Measurements from ENCODE around the gene NFE2L2.
"Not testable (repeated sequence)": the region's sequence is repeated elsewhere in the genome, so short reads cannot be mapped to it uniquely, and the experiment has no call there.

Gene NFE2L2

DNA sequence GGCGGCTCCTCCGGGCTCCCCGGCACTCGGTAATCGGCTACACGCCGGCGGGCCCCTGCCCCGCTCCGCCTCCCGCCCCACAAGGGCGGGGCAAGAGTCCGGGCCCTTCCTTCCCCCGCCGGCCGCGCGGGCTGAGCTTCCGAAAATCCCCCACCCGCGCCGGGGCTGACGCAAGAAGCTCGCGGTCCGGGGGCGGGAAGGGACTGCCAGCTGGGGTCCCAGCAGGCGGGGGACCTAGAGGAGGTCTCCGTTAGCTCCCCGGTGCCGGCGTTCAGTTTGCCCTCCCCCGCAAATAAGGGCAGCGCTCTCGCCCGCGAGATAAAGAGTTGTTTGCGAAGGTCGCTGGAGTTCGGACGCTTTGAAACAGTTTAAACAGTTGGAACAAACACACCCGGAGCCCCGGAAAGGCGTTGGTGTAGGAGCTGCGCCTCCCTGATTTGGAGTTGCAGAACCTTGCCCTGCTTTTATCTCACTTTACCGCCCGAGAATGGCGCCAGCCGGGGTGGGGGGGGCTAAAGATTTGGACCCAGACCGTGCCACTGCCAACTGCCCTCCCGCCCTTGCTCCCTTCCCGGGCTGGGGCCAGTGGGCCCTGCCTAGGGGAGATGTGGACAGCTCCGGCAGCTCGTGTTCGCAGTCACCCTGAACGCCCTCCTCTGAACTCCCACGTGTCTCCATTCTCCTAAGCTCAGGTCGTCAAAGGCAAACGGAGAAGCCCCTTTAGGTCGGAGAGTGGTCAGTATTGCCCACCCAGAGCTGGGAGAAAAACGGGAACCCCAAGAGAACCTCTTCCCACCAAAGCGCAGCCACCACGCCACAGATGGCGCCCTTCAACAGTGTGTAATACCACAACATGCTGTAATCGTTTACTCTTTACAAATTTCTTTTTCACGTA is at the start of gene NFE2L2:
NFE2L2 (minus strand) TSS at position 35 of the 895 bp plus-strand sequence. CDS start 151 bp downstream, outside the sequence.
- peak; percentile 91 for DNase-seq (ENCODE audit: low spot score)

DNA sequence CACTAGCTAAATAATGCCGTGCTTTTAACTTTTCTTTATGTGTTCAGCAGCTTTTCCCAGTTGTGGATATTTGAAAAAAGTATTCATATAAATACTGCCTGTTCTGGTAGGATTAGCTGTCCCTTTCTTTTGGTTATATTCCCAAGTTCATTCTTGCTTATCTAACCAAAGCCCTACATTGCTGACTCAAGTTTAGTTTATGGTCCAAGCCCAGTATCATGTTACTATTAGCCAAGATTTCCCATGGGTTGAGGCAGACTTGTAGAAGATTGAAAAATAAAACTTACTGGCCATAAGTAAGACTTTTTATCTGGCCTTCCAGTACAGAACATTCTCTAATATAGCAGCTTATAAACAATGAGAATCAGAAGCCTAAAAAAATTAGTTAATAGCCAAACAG is 49.7 kb upstream of the NFE2L2 start:
- no peak for DNase-seq (ENCODE audit: low spot score)

DNA sequence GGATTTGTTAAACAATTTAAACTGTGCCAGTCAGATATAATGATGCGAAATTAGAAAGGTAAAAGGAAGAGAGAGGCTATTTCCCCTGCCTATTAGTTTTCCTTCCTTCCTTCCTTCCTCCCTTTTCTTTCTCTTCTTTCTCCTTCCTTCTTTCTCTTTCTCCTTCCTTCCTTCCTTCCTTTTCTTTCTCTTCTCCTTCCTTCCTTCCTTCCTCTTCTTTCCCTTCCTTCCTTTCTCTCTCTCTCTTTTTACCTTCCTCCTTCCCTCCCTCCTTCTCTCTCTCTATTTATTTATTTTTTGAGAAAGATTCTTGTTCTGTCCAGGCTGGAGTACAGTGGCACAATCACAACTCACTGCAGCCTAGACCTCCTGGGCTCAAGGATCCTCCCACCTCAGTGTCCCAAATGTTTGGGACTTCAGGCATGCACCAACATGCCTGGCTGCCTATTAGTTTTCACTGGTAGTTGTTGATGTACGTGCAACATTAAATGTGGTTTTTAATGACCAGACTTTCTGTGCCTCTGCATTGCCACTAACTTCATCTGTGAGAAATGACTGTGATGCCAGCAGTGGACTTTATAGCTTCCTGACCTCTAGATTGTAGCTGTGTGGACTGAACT is 48.7 kb upstream of the NFE2L2 start:
- no peak for DNase-seq (ENCODE audit: low spot score)

DNA sequence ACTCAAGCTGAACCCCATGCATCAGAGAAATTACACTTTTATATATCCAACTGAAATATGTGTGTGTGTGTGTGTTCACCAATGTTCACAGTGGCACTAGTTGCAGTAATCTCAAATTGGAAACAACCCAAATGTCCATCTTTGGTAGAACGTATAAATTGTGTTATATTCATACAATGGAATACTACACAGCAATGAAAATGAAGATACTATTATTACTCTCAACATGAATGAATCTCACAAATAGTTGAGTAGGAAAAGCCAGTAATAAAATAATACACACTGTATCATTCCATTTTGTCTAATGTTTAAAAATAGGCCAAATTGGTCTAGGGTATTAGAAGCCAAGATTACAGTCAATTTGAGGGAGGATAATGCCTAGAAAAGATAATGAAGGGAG is 48.0 kb upstream of the NFE2L2 start:
- no peak for DNase-seq (ENCODE audit: low spot score)

DNA sequence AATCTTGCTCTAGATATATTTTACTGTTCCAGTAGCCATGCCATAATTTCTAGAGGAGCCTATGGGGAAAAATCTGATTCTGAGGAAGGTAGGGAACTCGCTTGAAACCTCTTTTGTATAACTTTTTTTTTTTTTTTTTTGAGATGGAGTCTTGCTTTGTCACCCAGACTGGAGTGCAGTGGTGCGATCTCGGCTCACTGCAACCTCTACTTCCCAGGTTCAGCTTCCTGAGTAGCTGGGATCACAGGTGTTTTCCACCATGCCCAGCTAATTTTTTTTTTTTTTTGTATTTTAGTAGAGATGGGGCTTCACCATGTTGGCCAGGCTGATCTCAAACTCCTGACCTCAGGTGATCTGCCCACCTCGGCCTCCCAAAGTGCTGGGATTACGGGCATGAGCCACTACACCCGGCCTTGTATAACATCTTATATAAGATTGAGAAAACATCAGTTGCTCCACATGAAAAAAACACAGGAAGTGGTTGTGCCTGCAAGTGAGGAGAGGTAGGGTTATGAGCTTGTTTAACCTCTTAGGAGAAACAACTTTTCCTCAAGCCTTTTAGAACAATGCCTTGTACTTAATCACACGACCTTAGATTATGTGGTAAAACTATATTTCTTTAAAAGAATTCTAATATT is 45.3 kb upstream of the NFE2L2 start:
- not testable (repeated sequence) for DNase-seq (ENCODE audit: low spot score)

DNA sequence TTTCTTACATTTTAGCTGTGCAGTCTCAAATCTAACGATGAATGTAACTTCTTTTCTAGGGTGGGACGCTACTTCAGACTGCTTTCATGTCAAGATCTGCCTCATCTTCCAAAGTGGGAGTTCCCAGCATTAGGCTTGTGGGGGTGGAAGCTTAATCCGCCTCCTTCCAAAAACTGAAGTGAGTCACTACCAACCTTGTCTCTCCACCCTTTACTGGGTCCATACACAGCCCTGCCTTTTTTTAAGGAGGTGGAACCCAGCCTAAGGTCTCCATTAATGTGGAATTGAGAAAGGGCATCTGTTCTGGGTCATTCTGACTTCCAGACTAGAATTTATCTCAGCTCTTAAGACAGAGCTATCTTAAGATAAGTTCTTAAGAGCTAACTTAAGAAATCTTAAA is 42.0 kb upstream of the NFE2L2 start:
- DNase-seq (ENCODE audit: low spot score), result no peak

DNA sequence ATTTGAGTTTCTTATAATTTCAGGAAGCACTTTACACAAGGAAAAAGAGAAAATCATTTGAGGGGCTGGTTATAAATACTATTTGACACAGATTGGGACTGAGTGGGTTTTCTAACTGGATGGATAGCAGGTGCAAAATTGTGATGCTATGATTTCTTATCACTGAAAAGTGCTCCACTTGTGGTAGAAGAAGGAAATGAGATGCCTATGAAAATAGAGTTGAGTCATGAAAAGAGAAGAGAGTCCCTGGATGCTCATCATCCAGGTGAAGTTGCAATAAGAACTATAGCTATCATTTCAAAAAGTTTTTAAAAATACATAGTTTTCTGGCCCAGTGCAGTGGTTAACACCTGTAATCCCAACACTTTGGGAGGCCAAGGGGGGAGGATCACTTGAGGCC is 39.4 kb upstream of the NFE2L2 start:
- DNase-seq (ENCODE audit: low spot score), result peak; percentile 15

DNA sequence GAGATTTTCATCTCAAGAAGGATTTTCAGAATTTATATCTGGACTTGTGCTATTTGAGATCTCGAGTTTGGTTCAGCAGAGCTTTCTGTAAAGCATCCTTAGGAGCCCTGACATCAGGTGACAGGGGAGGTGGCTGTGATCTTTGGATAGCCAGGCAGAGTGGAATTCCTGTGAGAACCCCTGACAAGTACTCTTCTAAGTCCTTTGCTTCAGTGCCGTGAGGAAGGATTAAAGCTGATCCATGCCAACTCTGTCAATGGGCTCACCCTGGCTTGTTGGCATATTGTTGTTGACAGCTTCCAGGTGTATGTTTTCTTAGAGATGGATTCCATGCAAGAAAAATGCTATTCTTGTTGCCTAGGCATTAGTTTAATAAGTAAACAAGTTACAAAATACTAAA is 38.0 kb upstream of the NFE2L2 start:
- no peak for DNase-seq (ENCODE audit: low spot score)

DNA sequence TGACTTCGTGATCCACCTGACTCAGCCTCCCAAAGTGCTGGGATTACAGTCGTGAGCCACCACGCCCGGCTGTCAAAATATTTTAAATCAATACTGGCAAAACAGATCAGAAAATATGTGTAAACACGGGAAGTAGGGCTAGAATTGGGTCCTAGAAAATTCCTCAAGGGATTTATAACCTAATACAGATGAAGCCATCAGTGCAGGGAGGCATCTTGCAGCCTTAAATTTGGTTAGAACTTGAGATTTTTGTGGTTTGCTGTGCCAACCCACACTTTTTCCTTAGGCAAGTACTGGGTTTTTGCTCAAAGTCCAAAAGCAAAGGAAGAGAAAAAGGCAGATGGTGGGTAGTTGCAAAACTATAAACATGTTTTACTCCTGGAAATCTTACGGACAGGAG is 33.7 kb upstream of the NFE2L2 start:
- no peak for DNase-seq (ENCODE audit: low spot score)

DNA sequence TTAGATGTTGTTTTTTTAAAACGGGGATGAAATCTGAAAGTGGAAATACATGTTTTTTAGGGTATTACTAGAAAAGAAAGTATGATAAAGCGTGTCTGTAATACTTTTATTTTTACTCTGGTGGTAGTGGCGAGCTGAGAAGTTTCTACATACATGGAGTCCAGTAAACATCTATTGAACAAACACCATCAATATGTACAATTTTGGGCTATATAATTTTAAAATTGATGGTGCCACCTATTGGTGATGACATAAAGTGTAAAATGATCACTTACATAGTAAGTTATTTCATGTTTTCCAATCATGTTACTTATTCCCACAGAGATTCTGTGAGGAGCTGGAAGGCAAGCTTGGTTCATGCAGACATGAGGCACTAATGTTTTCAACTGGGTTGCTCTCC is 31.5 kb upstream of the NFE2L2 start:
- DNase-seq (ENCODE audit: low spot score), result peak; percentile 46

DNA sequence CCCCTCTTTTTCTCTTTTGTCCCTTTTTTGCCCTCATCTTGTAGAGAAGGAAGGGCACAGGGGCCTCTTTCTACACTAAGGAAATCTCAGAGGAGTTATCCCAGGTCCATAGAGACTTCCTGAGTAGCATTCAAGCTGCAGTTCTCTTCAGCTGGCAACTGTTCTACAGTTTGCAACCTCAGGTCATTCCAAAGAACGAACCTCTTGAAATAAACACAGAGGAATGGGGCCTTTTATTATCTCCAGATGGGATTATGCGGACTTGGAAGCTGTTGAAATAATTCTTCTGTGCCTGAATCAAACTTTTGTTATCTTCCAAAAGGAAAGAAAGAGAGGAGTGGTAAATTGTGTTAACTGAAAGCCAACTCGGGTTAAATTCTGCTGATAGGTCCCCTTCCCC is 31.0 kb upstream of the NFE2L2 start:
- DNase-seq (ENCODE audit: low spot score), result no peak

DNA sequence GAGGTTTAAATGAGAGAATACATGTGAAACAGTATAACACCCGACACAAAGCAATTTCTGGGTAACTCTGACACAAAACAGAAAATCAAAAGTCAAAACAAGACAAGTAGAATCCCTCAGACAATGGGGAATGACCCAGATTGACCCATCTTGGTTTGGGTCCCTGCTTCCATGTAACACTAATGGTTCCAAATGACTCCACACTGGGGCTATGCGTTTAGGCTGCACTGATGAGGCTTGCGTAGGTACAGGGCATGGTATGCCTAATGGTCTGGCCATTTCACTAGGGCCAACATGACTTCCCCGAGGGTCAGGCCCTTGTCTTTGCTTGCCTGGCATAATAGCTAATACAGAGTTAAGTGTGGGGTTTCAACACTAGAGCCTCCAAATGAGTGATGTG is 27.2 kb upstream of the NFE2L2 start:
- no peak for DNase-seq (ENCODE audit: low spot score)

DNA sequence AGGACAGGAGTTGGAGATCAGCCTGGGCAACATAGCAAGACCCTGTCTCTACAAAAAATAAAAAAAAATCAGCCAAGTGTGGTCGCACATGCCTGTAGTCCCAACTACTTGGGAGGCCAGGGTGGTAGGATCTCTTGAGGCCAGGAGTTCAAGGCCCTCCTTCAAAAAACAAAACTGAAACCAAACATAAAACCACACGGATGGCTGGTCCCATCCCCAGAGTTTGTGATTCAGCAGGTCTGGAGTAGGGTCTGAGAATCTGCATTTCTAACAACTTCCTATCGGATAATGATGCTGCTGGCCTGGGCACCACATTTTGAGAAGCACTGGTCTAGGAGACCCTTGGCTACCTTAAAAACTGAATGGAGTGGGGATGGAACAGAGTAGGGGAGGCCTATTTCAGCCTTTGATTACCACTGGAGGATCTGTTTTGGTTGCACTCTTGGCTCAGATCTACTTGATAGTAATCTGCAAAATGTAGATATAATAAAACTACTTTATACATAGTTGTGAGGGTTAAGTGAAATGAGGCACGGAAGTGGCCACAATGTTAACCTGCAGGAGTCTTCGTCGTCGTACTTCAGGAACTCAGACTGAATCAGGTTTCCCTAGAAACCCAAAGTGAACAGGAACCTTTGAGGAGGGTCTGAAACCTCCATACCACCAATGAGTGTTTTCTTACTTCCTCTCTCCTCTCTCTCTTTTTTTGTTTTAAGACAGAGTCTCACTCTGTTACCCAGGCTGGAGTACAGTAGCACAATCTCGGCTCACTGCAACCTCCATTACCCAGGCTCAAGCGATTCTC is 25.5 kb upstream of the NFE2L2 start:
- no peak for DNase-seq (ENCODE audit: low spot score)

DNA sequence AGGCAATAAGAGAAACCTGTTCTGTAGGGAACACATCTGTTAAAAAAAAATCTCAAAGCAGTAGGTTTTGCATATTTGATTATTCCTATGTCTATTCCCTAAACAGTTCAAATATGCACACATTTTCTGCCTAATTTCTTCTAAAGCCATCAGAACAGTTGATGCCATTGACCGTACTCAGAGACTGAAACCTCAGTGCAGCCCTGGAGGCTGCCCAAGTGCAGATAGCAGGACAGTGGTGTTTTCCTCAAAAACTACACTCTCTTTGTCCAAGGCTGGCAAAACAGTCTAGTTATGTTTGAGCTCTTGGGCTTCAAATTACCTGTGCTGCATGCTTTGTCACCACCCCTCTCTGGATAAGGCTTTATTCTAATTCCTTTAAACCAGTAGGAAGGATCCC is 23.3 kb upstream of the NFE2L2 start:
- DNase-seq (ENCODE audit: low spot score), result no peak

DNA sequence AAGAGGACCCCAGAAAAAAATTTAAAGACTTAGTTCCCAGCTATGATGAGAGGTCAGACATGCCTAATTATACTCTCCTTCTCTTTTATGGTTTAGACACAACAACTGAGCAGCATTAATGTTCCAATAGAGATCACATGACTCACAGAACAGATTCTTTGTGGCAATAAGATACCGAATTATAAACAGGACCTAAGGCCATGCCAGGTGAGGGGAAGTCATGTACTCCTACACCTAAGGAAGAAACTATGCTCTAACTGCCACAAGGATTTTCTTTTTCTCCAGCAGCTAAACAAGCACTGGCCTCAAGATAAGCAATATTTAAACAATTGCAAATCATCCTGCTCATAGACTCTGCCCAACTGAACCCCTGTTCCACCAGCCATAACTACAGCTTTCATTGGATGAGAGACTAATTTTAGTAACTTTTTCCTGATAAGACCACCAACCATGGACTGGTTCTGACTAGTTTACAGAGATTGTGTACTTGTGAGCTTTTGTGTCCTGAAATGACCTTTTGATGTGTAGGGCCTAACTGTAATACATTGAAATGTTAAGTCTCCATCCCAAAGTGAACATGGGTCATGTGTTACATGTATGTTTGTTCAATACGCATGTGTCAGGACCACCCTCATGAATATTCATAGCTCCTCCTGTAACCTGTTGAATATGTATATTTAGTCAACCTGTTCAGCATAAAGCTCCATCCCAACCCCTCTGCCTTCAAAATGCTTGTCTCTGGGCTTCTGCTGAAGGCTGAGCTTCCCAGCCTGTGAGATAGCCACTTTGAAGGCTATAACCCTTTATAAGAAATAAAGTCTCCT is 21.6 kb upstream of the NFE2L2 start:
- no peak for DNase-seq (ENCODE audit: low spot score)

DNA sequence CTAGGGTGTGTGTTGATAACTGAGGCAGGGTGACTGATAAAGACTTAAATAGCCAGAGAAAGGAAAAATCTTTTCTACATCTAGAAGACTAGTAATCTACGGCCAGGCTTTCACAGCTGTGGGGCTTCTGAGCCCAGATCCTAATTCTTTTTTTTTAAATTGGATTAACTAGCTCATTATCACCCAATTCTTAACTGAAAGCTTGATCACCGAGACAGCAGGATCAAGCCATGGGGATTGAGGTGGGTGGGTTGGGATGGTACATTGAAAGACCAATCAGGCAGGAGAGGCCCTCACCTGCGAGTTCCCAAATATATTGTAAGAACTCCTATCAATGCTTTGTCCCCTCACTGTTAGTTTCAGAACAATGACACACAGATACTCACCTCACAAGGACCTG is 20.0 kb upstream of the NFE2L2 start:
- no peak for DNase-seq (ENCODE audit: low spot score)

DNA sequence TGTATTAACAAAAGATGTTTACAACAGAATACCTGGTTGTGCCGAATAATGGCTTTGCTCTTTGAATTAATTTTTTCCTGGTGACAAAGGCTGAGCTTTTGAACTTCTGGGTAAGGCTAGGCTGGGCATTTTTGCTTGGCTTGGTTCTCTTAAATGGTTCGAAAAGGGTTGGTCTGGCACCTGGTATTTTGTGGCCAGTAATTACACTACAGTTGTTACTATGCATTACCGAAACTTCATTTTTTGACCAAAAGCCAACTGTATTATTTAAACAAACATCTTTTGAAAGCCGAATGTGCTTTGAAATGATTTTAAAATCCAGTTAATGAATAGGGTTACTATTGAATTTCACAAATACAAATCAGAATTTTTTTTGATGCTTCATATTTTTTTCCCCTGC is 19.4 kb upstream of the NFE2L2 start:
- no peak for DNase-seq (ENCODE audit: low spot score)

DNA sequence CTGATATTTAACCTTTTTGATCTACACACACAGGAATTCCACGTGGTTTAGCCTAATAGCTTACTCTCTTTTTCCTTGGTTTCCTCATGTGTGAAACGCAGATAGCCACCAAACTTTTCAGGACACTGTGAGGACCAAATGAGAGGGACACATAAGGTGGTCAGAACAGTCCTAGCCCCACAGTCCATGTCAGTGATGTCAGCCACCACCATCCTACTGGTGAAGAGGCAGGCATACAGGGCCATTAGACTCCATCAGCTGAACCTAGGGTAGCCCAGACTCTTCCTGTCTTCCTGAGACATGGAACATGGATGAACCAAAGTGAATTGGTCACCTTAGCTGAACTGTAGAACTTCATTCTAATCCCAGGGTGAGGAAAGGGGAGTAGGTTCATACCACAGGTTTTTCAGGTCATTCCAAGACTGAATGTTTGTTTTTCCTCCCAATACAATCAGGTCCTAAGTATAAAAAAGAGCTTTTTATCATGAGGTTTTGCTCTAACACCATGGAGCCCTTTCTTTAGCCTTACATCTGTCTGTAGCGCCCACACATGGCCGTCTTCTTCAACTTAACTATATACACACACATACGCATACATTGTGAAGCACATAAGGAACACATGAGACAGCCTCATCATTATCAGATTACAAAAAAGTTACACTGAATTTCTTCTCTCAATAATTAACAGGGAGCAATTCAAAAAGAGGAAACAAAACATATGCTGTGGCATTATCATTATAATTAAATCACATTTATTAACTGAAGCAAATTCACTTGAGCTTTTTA is 18.5 kb upstream of the NFE2L2 start:
- DNase-seq (ENCODE audit: low spot score), result no peak

DNA sequence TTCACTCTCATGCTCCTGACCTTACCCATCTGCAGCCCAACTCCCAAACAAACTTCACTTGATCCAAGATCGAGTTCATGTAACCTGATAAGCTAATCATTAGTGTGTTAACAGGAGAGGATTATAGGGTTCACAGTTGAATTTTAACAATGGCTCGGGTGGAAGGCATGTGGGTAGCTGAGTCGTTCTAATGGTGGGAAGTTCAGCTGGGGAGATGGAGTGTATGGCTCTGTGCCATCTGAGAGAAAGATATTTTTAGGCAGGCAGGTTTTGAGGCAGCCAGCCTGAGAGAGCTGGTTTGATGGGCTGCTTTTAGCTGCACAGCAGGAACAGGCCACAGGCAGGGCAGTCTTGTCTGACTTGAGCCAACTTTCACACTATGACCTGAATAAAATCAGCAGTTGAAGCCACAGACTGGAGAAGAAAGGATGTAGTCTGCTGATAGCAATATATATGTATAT is 17.7 kb upstream of the NFE2L2 start:
- no peak for DNase-seq (ENCODE audit: low spot score)

DNA sequence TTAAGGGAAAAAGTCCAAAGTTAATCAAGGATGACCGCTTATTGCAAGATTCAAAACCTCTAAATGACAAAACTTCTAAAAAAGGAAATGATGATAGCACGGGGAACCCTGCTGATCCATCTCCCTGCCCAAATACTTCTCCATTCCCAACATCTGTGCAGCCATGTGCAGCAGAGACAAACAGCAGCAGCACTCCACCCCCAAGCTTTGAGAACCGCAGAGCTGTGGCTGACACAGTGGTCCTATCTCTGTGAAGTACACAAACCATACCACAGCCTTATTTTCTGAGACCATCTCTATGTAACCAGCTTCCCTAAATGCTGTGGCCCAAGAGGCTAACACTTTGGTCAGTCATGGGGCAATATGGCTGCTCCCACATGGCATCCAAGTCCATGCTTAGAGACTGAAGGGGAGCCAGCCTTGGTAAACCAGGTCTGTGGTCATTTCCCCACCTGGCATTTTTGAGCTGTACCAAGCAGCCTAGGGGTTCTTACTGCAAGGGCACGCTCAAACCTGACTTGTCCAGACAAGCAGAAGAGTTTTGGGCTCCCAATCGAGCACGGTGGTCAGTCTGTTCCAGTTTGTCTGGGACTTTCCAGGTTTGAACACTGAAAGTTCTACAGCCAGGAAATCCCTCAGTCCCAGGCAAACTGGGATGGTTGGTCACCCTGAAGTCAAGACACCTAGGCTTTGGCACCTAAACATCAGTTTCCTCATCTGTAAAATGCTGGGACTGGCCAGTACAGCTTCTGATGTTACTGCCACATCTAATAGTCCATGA is 17.1 kb upstream of the NFE2L2 start:
- DNase-seq (ENCODE audit: low spot score), result no peak
